ENCODE results near the gene MET. TPM values are rescaled to one million over a fixed set of nuclear protein-coding genes. Genes with fewer than 3 reads are reported as not detected.

MET gene
- total RNA-seq, 1 donor from 2014 or later: 0.56 TPM

GRCh38 chr7:116678780-116679179, 6.8 kb downstream of the MET start:
- TF ChIP-seq CTCF (IDR thresholded peaks at IDR 0.05; ENCODE audit: partially characterized antibody, unreplicated experiment): no peak
- Mint-ChIP-seq H3K27me3 (ENCODE audit: unreplicated experiment) (no peaks in the 10 kb centered on the region), H3K4me1 (ENCODE audit: low read depth, unreplicated experiment) (peaks cover 4% of the 10 kb centered on the region), H3K4me3 (ENCODE audit: unreplicated experiment) (no peak overlapping the region), H3K36me3 (ENCODE audit: unreplicated experiment) (no peaks in the 10 kb centered on the region), H3K9me3 (ENCODE audit: unreplicated experiment) (peaks cover 1% of the 10 kb centered on the region), H3K27ac (ENCODE audit: unreplicated experiment) (no peak overlapping the region)
- DNase-seq: no peak

- peaks cover 4% of the 10 kb centered on the region for H3K4me1 Mint-ChIP-seq (ENCODE audit: low read depth, unreplicated experiment)
- H3K27me3 Mint-ChIP-seq (ENCODE audit: unreplicated experiment): no peaks in the 10 kb centered on the region
- H3K9me3 Mint-ChIP-seq (ENCODE audit: unreplicated experiment): peaks cover 2% of the 10 kb centered on the region
- TF ChIP-seq CTCF (IDR thresholded peaks at IDR 0.05; ENCODE audit: partially characterized antibody, unreplicated experiment): no peak
- H3K36me3 Mint-ChIP-seq (ENCODE audit: unreplicated experiment): no peaks in the 10 kb centered on the region
- H3K27ac Mint-ChIP-seq (ENCODE audit: unreplicated experiment): no peak overlapping the region
- DNase-seq: no peak
- no peak overlapping the region for H3K4me3 Mint-ChIP-seq (ENCODE audit: unreplicated experiment)
Measured at GRCh38 chr7:116679500-116679899, 7.5 kb downstream of the MET start.

GRCh38 chr7:116683786-116684185, 11.8 kb downstream of the MET start:
- Mint-ChIP-seq H3K4me3 (ENCODE audit: unreplicated experiment) (no peak overlapping the region), H3K9me3 (ENCODE audit: unreplicated experiment) (peaks cover 4% of the 10 kb centered on the region), H3K36me3 (ENCODE audit: unreplicated experiment) (no peaks in the 10 kb centered on the region), H3K27me3 (ENCODE audit: unreplicated experiment) (no peaks in the 10 kb centered on the region), H3K4me1 (ENCODE audit: low read depth, unreplicated experiment) (peaks cover 2% of the 10 kb centered on the region), H3K27ac (ENCODE audit: unreplicated experiment) (no peak overlapping the region)
- no peak for DNase-seq
- no peak for TF ChIP-seq CTCF (IDR thresholded peaks at IDR 0.05; ENCODE audit: partially characterized antibody, unreplicated experiment)

GRCh38 chr7:116686033-116686432, 14.0 kb downstream of the MET start:
- Mint-ChIP-seq H3K9me3 (ENCODE audit: unreplicated experiment) (peaks cover 4% of the 10 kb centered on the region), H3K36me3 (ENCODE audit: unreplicated experiment) (no peaks in the 10 kb centered on the region), H3K27ac (ENCODE audit: unreplicated experiment) (no peak overlapping the region), H3K27me3 (ENCODE audit: unreplicated experiment) (no peaks in the 10 kb centered on the region), H3K4me3 (ENCODE audit: unreplicated experiment) (no peak overlapping the region), H3K4me1 (ENCODE audit: low read depth, unreplicated experiment) (no peaks in the 10 kb centered on the region)
- TF ChIP-seq CTCF (IDR thresholded peaks at IDR 0.05; ENCODE audit: partially characterized antibody, unreplicated experiment): no peak
- no peak for DNase-seq

- DNase-seq: no peak
- Mint-ChIP-seq H3K36me3 (ENCODE audit: unreplicated experiment) (no peaks in the 10 kb centered on the region), H3K27me3 (ENCODE audit: unreplicated experiment) (no peaks in the 10 kb centered on the region), H3K4me3 (ENCODE audit: unreplicated experiment) (no peak overlapping the region), H3K9me3 (ENCODE audit: unreplicated experiment) (peaks cover 4% of the 10 kb centered on the region), H3K27ac (ENCODE audit: unreplicated experiment) (no peak overlapping the region), H3K4me1 (ENCODE audit: low read depth, unreplicated experiment) (no peaks in the 10 kb centered on the region)
- no peak for TF ChIP-seq CTCF (IDR thresholded peaks at IDR 0.05; ENCODE audit: partially characterized antibody, unreplicated experiment)
Measured at GRCh38 chr7:116686812-116687419, 14.9 kb downstream of the MET start.

Measured in glutamatergic neuron (in vitro differentiated cells).